HG03378 (cell line): Measurements from ENCODE around the gene DELE1.

ENCODE experiments used
- ATAC-seq: cut with Tn5 transposase; IDR thresholded peaks from one replicate; pipeline ENCODE4 v1.9.1; 2021; ENCODE audit warnings: mild to moderate bottlenecking, moderate library complexity; ENCODE audit not compliant: unreplicated experiment

DELE1 gene, protein sequence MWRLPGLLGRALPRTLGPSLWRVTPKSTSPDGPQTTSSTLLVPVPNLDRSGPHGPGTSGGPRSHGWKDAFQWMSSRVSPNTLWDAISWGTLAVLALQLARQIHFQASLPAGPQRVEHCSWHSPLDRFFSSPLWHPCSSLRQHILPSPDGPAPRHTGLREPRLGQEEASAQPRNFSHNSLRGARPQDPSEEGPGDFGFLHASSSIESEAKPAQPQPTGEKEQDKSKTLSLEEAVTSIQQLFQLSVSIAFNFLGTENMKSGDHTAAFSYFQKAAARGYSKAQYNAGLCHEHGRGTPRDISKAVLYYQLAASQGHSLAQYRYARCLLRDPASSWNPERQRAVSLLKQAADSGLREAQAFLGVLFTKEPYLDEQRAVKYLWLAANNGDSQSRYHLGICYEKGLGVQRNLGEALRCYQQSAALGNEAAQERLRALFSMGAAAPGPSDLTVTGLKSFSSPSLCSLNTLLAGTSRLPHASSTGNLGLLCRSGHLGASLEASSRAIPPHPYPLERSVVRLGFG

DNA sequence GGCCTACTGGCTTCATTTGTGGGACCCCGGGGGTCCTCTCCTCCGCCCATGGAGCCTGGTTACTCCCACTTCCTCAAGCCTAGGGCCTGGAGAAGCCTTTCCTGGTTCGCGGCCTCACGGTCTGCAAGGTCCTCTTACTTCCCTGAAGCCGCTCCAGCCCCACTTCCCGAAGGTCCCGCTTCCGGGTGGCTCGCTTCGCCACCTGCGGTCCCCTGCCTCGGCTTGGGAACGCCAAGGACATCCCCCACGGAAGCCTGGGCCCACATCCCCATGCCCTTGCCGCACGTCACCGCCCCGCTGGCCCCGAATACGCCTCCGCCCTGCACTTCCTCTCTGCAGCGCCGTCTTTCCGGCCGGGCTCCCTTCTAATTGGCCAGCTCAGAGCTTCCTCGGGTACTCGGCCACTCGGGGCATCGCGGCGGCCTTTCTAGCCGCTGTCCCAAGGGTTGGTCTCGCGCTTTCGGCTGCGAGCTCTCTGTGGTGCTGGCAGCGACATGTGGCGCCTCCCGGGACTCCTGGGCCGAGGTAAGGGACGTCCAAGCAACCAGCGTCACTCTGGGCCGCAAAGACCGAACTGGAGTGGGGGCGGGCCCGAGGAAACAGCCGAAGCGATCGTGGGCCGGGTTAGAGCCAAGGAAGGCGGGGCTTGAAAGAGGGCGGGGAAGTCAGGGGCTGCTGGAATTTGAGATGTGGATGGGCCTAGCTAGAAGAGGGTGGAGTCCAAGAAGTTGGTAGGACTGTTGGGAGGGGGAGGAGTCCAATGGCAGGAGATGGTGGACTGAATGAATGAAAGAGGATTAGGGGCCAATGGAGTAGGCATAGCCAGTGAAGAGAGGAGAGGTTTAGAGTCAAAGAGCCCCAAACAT, at the start of gene DELE1:
Gene DELE1, plus strand, starts transcription at position 424 of the 866 bp plus-strand sequence. Its CDS starts 71 bp downstream, at position 495.
- peak; percentile 93 for ATAC-seq

GRCh38 chr5:141873933-141874261, 49.8 kb upstream of the DELE1 start:
- ATAC-seq = no peak

- no peak for ATAC-seq
Measured at GRCh38 chr5:141874262-141874964, 49.3 kb upstream of the DELE1 start.

GRCh38 chr5:141875022-141875740, 48.5 kb upstream of the DELE1 start:
- ATAC-seq = no peak

DNA sequence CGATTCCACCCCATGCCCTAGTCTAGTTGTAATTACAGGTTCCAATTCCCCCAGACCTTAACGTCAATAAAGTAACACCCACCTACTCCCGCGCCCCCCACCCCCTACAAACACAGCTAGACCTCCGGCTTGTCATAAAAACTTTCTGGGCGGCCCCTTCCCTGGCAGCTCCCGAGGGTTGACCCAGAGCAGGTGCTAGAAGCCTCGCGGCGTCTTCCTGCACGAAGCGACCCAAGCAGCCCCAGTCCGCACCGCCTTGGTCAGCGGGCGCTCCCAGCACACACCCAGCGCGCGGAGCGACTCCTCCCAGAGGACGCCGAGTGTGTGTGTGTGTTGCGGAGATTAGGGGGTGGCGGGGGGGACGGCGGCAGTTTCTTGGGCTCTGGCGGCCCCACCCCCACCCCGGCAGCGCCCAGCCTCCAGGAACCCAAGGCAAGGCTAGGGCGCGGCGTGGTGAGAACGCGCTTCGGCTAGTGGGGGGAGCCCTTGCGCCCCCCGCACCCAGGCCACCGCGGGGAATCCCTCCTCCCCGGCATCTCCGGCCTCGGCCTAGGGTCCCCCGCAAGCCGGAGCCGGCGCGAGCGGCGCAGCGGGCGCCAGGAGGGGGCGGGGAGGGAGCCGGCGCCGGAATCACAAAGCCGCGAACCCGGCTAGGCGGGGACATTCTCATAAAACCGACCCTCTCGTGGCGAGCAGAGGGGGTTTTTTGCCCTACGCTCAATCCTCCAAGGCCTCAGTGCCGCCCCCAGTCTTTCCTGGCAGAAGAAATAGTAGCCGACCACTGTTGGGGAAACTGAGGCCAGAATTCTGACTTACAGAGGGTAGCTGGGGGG, 47.7 kb upstream of the DELE1 start:
- ATAC-seq = no peak

DNA sequence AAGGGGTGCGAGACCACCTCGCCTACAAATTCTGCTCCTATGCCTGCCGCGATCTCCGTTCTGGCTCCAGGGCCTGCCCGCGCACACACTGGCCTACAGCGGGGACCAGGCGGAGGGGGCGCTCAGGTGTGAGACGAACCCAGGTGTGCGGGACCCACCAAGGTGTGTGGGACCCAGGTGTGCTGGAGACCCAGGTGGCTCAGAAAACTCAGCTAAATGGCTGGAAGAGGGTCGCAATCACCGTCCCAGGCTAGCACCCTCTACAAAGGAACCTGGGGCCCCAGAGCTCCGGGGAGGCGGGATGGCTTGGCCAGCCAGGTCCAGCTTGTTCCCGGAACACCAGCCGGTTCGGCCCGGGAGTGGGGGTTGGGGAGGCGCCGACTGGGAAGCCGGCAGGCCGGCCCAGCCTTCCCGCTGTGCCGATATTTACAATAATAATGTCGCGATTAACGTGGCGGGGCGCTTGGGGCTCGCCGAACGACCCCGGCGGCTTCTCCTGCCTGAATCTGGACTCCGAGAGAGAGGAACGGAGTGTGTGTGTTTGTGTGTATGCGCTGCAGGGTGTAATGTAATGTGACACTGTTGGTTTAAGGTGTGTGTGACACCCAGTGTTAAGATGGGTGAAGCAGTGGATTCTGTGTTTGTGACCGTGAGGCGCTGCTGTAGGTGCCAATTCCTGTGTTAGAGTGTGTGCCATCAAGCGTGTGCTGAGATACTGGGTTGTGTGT, 46.9 kb upstream of the DELE1 start:
- no peak for ATAC-seq

GRCh38 chr5:141877356-141878185, 46.1 kb upstream of the DELE1 start:
- no peak for ATAC-seq

DNA sequence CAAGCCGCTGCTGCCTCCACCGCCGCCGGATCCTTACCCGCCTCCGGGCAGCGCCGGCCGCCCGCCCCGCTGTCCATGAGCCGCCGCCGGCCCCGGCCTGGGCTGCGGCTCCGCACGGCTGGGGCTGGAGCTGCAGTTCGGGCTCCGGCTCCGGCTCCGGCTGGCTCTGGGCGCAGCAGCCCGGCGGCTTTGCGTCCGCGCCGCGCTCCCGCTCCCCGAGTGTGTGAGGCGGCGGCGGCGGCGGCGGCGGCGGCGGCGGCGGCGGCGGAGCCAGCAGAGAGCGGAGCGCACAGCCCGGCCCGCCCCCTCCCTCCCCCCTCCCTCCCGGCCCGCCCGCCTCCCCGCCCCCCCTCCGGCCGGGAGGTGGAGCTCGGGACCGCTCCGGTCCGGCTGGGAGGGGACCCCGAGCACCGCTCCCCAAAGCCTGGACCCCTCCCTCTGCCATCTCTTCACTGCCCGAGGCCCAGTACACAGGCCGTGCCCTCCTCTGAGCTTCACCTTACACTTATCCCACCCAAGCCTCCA, 45.4 kb upstream of the DELE1 start, which contains the start of gene PCDH1:
Gene PCDH1, minus strand, starts transcription at position 225 of the 525 bp plus-strand sequence. Its CDS starts 148 bp downstream, at position 77.
- ATAC-seq = no peak

DNA sequence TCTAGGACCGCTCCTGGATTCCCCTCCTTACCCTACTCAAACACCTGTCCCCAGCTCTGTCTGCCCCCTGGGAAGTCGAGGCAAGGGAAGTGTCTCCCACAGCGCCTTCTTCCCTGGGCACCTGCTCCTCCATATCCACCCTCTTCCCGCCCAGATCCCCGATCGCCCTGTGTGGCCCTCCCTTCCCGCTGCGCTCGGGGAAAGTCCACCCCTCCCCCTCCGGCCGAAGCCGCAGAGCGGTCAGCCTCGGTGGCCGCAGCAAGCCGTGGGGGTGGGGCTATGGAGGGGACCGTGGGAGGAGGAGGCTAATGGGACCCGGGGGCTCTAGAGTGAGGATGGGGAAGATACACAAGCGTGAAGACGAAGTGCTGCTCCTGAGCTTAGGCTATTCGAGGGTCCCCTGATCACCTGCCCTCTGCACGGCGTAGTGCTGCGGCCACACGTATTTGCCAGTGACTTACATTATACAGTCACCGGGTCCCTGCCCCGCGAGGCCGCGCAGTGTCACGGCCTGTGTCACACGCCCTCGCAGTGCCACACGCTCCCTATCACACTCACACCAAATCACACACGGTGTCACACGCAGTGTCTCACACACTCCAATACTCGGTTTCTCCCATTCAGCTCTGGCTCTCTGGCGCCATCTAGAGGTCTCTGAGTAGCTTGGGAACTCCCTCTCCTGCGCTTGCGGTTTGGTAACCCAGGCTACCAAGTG, 44.8 kb upstream of the DELE1 start:
- ATAC-seq = peak; percentile 95

DNA sequence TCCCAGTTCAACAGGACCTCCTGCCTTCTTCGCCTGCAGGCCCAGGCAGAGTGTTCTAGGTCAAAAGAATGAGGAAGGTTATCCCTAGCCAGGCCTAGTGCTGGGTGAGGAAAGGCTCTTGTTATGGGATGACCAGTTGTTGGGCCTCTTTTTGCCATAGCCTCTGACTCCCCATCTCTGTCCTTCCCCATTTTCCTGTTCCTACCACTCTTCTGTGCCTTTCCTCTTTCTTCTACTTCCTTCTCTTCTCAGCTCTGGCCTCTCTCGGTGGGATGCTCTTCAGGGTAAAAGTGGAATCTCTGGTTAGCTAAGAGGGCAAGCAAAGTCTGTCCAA, 44.3 kb upstream of the DELE1 start:
- no peak for ATAC-seq

DNA sequence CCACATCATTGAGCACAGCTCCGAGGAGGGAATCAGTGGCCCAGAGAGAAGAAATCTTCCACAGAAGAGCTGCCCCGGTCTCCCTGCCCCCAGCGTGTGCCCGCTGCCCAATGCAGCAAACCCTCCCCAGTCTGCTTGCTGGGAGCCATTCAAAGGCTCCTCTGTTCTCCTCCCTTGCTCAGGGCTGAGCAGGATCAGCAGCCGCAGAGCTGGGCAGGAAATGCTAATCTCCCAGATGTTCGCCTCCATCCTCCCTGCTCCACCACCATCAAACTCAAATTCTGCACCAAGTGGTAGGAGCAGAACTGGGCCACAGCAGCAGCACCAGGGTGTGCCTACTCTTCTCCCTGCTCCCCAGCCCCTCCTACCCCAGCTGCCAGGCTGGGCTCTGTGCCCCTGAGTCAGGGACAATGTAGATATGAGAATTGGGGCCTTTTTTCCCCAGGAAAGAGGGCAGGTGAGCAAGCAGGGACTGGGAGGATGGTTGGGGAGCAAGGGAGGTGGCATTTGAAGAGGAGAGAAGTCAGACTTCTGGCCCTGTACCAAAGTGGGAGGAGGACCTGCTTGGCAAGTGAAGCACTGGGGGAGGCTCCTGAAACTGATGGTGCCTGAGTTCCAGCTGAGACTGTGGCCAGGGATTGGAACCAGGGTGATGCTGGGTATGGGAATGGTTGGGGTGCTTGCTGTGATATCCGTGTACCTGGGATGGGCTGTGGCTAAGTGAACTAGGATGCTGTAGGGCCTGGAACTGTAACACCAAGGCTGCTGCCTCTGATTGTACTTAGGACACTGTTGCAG, 43.5 kb upstream of the DELE1 start:
- no peak for ATAC-seq

DNA sequence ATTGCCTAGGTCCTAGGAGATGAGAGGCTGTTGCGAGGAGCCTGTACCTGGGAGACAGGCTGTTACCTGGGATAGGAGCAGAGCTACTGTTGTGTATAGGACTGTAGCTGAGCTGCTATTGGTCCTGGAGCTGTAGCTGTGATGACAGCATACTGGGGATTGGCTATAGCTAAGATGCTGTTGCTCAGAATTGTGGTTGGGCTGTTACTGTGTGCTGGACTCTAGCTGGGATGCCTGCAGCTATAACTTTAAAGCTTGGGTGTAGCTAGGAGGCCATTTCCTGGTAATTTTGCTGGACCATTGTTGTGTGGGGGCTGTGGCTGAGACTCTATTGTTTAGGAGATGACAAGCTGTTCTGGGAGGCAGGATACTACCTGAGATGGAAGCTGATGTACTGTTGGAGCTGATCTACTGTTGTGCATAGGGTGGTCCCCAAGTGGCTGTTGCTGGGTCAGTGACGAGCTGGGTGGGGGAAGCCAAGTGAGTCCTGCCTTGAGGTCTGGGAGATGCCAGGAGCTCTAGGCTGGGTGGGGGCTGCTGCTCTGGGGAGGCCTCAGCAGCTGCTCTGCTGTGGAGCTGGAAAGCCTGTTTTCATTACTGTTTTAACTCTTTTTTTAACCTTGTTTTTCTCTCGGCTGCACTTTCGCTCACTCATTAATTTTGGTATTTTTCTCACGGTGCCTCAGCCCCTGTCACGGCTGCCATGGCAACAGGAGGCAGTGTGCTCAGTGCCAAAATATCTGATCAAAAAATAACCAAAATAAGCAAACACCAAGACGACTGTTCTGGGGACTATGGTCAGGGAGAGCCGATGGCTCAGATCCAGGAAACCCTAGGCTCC, 42.5 kb upstream of the DELE1 start:
- no peak for ATAC-seq

DNA sequence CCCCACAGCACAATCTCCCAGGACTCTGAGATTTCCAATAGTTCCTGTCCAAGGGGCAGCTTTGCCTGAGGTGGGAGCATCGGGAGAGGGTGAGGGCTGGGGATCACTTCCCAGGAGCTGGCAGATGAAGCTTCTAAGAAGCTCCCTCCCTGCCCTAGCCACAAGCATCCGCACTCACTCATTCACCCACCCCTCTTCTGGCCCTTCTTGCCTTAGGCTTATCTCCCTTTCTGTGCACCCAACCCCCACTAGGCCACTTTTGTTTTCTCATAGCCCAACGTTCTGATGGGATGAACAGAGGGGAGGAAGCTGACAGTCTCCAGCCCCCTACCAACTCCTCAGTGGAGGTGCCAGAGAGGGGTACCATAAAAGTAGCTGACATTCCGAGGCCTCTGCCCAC, 41.8 kb upstream of the DELE1 start:
- no peak for ATAC-seq

DNA sequence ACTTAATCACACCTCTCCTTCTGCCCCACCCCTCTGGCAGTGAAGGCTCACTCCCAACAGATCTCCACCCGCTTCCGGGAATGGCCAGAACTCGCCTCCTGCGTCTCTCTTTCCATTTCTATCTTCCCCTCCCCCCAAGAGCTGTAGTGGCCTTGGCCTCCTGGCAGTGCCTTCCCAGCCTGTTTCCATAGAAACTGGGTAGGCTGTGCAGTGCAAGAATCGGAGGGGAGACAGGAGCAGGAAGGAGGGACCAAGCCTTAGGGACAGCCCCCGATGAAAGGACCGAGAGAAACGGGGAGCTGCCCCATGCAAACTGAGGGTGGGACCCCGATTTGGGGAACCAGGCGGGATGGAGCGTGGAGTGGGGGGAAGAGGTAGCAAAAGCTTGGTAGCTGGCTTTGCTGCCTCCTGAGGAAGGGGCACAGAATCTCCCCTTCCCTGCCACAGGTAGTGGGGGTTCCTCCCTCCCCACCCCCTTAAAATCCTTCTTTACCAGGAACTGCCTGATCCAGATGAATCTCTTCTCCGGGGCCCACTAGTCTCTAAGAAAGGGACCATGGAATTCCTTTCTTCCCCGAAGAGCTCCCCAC, 41.0 kb upstream of the DELE1 start:
- ATAC-seq = no peak

- ATAC-seq = no peak
Measured at GRCh38 chr5:141883184-141883891, 40.3 kb upstream of the DELE1 start.
